CD14-positive monocyte (primary cell): ENCODE data around the gene SH3RF1. TPM values are rescaled to one million over a fixed set of nuclear protein-coding genes. Genes with fewer than 3 reads are reported as not detected.

ENCODE experiments used
- DNase-seq, 3 donors: peaks; one replicate each; pipeline ENCODE4 v3.0.0-alpha.2; 2011 to 2022
- H2AFZ ChIP-seq: 2 replicates; pipeline ENCODE4 v1.6.0; 2012; ENCODE audit warnings: mild to moderate bottlenecking, low read depth, low read length, inconsistent platforms; ENCODE audit not compliant: insufficient read depth, poor library complexity, severe bottlenecking
- H3K27ac ChIP-seq, 2 donors: 1 replicate in 1 of 2; 2 replicates in 1 of 2; pipeline ENCODE4 v1.5.1; 2012 to 2013; ENCODE audit warnings: low read length in 2 of 2, control low read depth in 1 of 2, inconsistent platforms in 1 of 2, low read depth in 1 of 2, mild to moderate bottlenecking in 1 of 2
- H3K27me3 ChIP-seq, 2 donors: one replicate each; pipeline versions ENCODE4 v1.6.0 to v1.6.1; 2011 to 2013; ENCODE audit warnings: low read length in 2 of 2; ENCODE audit not compliant: control insufficient read depth in 2 of 2, insufficient read depth in 2 of 2
- H3K36me3 ChIP-seq, 2 donors: replicated peaks in 1 of 2; 1 replicate in 1 of 2; 2 replicates in 1 of 2; pipeline versions ENCODE4 v1.5.1 to v1.6.1; 2012 to 2013; ENCODE audit warnings: low read length in 2 of 2, control low read depth in 1 of 2, inconsistent platforms in 1 of 2, mild to moderate bottlenecking in 1 of 2; ENCODE audit not compliant: insufficient read depth in 2 of 2, control insufficient read depth in 1 of 2
- H3K4me1 ChIP-seq, 2 donors: 1 replicate in 1 of 2; 2 replicates in 1 of 2; pipeline versions ENCODE4 v1.5.1 to v1.6.1; 2012 to 2013; ENCODE audit warnings: low read length in 2 of 2, control low read depth in 1 of 2, inconsistent platforms in 1 of 2, mild to moderate bottlenecking in 1 of 2, moderate library complexity in 1 of 2; ENCODE audit not compliant: insufficient read depth in 2 of 2, control insufficient read depth in 1 of 2
- H3K4me2 ChIP-seq: replicated peaks from 2 replicates; pipeline ENCODE3; 2012; ENCODE audit warnings: low read length, moderate library complexity, mild to moderate bottlenecking; ENCODE audit not compliant: poor library complexity, severe bottlenecking; ENCODE audit errors: extremely low read depth
- H3K4me3 ChIP-seq, 3 experiments: fragments of 200-600 bp in 1 of 3; sonication (generic) in 1 of 3; replicated peaks in 1 of 3; 1 replicate in 2 of 3; 2 replicates in 1 of 3; pipeline ENCODE4 v1.5.1; 2011 to 2013; ENCODE audit warnings: low read length in 3 of 3, mild to moderate bottlenecking in 3 of 3, control low read depth in 2 of 3, low read depth in 2 of 3, inconsistent platforms in 1 of 3, moderate library complexity in 1 of 3
- H3K79me2 ChIP-seq: 2 replicates; pipeline ENCODE4 v1.6.0; 2012; ENCODE audit warnings: mild to moderate bottlenecking, control low read depth, inconsistent platforms, low read length, moderate library complexity; ENCODE audit not compliant: insufficient read depth
- H3K9ac ChIP-seq: 2 replicates; pipeline ENCODE4 v1.6.0; 2017; ENCODE audit warnings: low read length, mild to moderate bottlenecking; ENCODE audit not compliant: insufficient read depth, poor library complexity, severe bottlenecking
- H3K9me3 ChIP-seq, 2 donors: replicated peaks in 1 of 2; 1 replicate in 1 of 2; 2 replicates in 1 of 2; pipeline versions ENCODE4 v1.5.1 to v1.6.1; 2012 to 2013; ENCODE audit warnings: low read length in 2 of 2, control low read depth in 1 of 2; ENCODE audit not compliant: control insufficient read depth in 1 of 2, insufficient read depth in 1 of 2
- H4K20me1 ChIP-seq: 2 replicates; pipeline ENCODE4 v1.6.0; 2012; ENCODE audit warnings: mild to moderate bottlenecking, low read length, control low read depth, moderate library complexity; ENCODE audit not compliant: insufficient read depth
- H3K27ac Mint-ChIP-seq, 7 donors: one replicate each; pipeline ENCODE4 v1.8.0; 2020; ENCODE audit warnings: mild to moderate bottlenecking in 7 of 7, mixed read lengths in 7 of 7, moderate library complexity in 6 of 7, inconsistent platforms in 2 of 7
- H3K27me3 Mint-ChIP-seq, 3 donors: one replicate each; pipeline ENCODE4 v1.8.0; 2021 to 2022; ENCODE audit warnings: low read depth in 3 of 3, mild to moderate bottlenecking in 3 of 3, mixed read lengths in 3 of 3, moderate library complexity in 3 of 3, inconsistent platforms in 1 of 3
- H3K36me3 Mint-ChIP-seq, 2 donors: one replicate each; pipeline ENCODE4 v1.8.0; 2020; ENCODE audit warnings: mixed read lengths in 2 of 2, inconsistent platforms in 1 of 2, mild to moderate bottlenecking in 1 of 2
- H3K4me1 Mint-ChIP-seq: one replicate; pipeline ENCODE4 v1.8.0; 2020; ENCODE audit warnings: mild to moderate bottlenecking, mixed read lengths
- H3K4me3 Mint-ChIP-seq, 2 donors: one replicate each; pipeline ENCODE4 v1.8.0; 2020; ENCODE audit warnings: mild to moderate bottlenecking in 2 of 2, mixed read lengths in 2 of 2, moderate library complexity in 1 of 2
- H3K9me3 Mint-ChIP-seq, 7 donors: one replicate each; pipeline ENCODE4 v1.8.0; 2020 to 2022; ENCODE audit warnings: mixed read lengths in 7 of 7, mild to moderate bottlenecking in 6 of 7, moderate library complexity in 6 of 7, inconsistent platforms in 2 of 7
- CTCF ChIP-seq: fragments of 200-600 bp; IDR thresholded peaks from one replicate; pipeline ENCODE4 v1.8.0; 2022; ENCODE audit warnings: antibody characterized with exemption, mild to moderate bottlenecking
- WGBS: methylation state at CpG from one replicate; pipeline ENCODE4 v1.1.5; 2013; ENCODE audit warnings: missing lambda C conversion rate; ENCODE audit not compliant: insufficient coverage; 5-methylcytosine and 5-hydroxymethylcytosine counted together
- intact Hi-C, 2 donors: fragments of 100-400 bp; cut with micrococcal nuclease; formaldehyde crosslinking; loops; one replicate each; pipeline versions ENCODE4 v1.15.0 to v1.15.1; 2023
- polyA plus RNA-seq, 3 donors: library from polyadenylated mRNA; depleted of rRNA in 1 of 3; unstranded in 2 of 3; stranded (reverse) in 1 of 3; fragments of 300-500 nt in 2 of 3; fragments of >200 nt in 1 of 3; fragmentation: Illumina TruSeq in 2 of 3; gene quantifications; 1 replicate in 2 of 3; 2 replicates in 1 of 3; pipeline ENCODE4 v1.2.3, GENCODE V29; 2012 to 2021

Gene SH3RF1
- polyA plus RNA-seq, 3 donors, result 3.1 to 4.7 (median 4.4) TPM

GRCh38 chr4:169229571-169230028 is 41.2 kb downstream of the SH3RF1 start:
- Histone ChIP-seq H3K4me3 (no peak overlapping the region), H3K79me2 (peaks cover 13% of the 10 kb centered on the region)
- 42% methylated on average over 2 of the region's 6 CpGs for WGBS

GRCh38 chr4:169228076-169228475 is 42.7 kb downstream of the SH3RF1 start:
- no peak overlapping the region for H3K4me2 ChIP-seq
- no peak overlapping the region for H3K27ac ChIP-seq
- intact Hi-C loops, result no loop called here
- Mint-ChIP-seq H3K9me3 (no peaks in the 10 kb centered on the region), H3K27me3 (no peaks in the 10 kb centered on the region), H3K27ac (peak overlapping the region in 1 of 7 donors; percentile 54), H3K4me1 (peaks cover 9% of the 10 kb centered on the region), H3K4me3 (no peak overlapping the region), H3K36me3 (peaks cover 3% of the 10 kb centered on the region in 2 donors)
- H2AFZ ChIP-seq, result no peak overlapping the region
- no CpG with 5 or more reads among the region's 1 CpG for WGBS
- no peaks in the 10 kb centered on the region for H3K27me3 ChIP-seq
- H3K36me3 ChIP-seq, result no peaks in the 10 kb centered on the region
- H3K4me3 ChIP-seq, result no peak overlapping the region
- H4K20me1 ChIP-seq, result no peaks in the 10 kb centered on the region
- DNase-seq, result no peak
- peaks cover 9 to 17% of the 10 kb centered on the region in 2 donors for H3K4me1 ChIP-seq
- no peak overlapping the region for H3K9ac ChIP-seq
- TF ChIP-seq CTCF, result no peak
- no peaks in the 10 kb centered on the region for H3K9me3 ChIP-seq
- H3K79me2 ChIP-seq, result peaks cover 5% of the 10 kb centered on the region

More at GRCh38 chr4:169229571-169230028, 41.2 kb downstream of the SH3RF1 start:
- H3K36me3 Mint-ChIP-seq, result peaks cover 3% of the 10 kb centered on the region in 2 donors
- H3K9ac ChIP-seq, result no peak overlapping the region
- H3K27ac Mint-ChIP-seq, result peak overlapping the region in 2 of 7 donors; percentile 16 to 70
- H3K27me3 ChIP-seq, result no peaks in the 10 kb centered on the region
- H3K4me3 Mint-ChIP-seq, result no peak overlapping the region
- peak; percentile 12 to 53 (median 43) for DNase-seq
- H4K20me1 ChIP-seq, result no peaks in the 10 kb centered on the region
- H3K36me3 ChIP-seq, result no peaks in the 10 kb centered on the region
- H3K27ac ChIP-seq, result no peak overlapping the region
- no peak for TF ChIP-seq CTCF
- H3K4me1 ChIP-seq, result peaks cover 9 to 17% of the 10 kb centered on the region in 2 donors
- H2AFZ ChIP-seq, result no peak overlapping the region
- peaks cover 9% of the 10 kb centered on the region for H3K4me1 Mint-ChIP-seq
- H3K4me2 ChIP-seq, result no peak overlapping the region
- no peaks in the 10 kb centered on the region for H3K9me3 Mint-ChIP-seq
- peaks cover 0 to 2% (median 0%) of the 10 kb centered on the region in 3 donors for H3K27me3 Mint-ChIP-seq
- intact Hi-C loops, result no loop called here
- H3K9me3 ChIP-seq, result no peaks in the 10 kb centered on the region
